ENCODE data around the gene PSMB2.

- TF ChIP-seq ELF4 (IDR thresholded peaks at IDR 0.05) (no peak), FOXM1 (IDR thresholded peaks at IDR 0.05; ENCODE audit: borderline replicate concordance) (no peak), ARNT (IDR thresholded peaks at IDR 0.05) (no peak), NFRKB (IDR thresholded peaks at IDR 0.05) (no peak), BHLHE40 (IDR thresholded peaks at IDR 0.05; ENCODE audit: borderline replicate concordance) (no peak), ZNF384 (IDR thresholded peaks at IDR 0.05) (no peak), FOXK2 (IDR thresholded peaks at IDR 0.05) (no peak)
Measured at GRCh38 chr1:35555212-35555584, 86.1 kb downstream of the PSMB2 start.

Measured in HEK293T (cell line).